HepG2 (cell line): ENCODE measurements around the gene SLC12A9. TPM values are rescaled to one million over a fixed set of nuclear protein-coding genes. Genes with fewer than 3 reads are reported as not detected.

Experiments used
- AKNA ChIP-seq: sonication (generic); formaldehyde crosslinking; IDR thresholded peaks from 2 replicates; pipeline ENCODE4 v1.4.0; 2020; ENCODE audit warnings: missing genetic modification reagents, borderline replicate concordance
- HOXA7 ChIP-seq: sonication (generic); formaldehyde crosslinking; IDR thresholded peaks from 2 replicates; pipeline ENCODE4 v1.8.1; 2022; ENCODE audit warnings: mild to moderate bottlenecking, missing genetic modification reagents, moderate library complexity
- KAT2B ChIP-seq: fragments of 150-350 bp; IDR thresholded peaks from 2 replicates; pipeline ENCODE4 v1.6.1; 2014; ENCODE audit warnings: low read depth, low read length, borderline replicate concordance
- MAFG ChIP-seq: sonication (generic); formaldehyde crosslinking; IDR thresholded peaks from 2 replicates; pipeline ENCODE4 v1.5.1; 2020; ENCODE audit warnings: mild to moderate bottlenecking, missing genetic modification reagents
- MTERF4 ChIP-seq: sonication (generic); formaldehyde crosslinking; IDR thresholded peaks from 2 replicates; pipeline ENCODE4 v1.8.0; 2023; ENCODE audit warnings: mild to moderate bottlenecking, missing genetic modification reagents
- PHF20 ChIP-seq: sonication (generic); formaldehyde crosslinking; IDR thresholded peaks from 2 replicates; pipeline ENCODE4 v1.5.0; 2020; ENCODE audit warnings: mild to moderate bottlenecking, missing genetic modification reagents
- PLRG1 ChIP-seq: fragments of 450-650 bp; conservative IDR thresholded peaks from 2 replicates; pipeline ENCODE4 v1.6.1; 2016
- RARA ChIP-seq: IDR thresholded peaks from 2 replicates; pipeline ENCODE4 v1.6.1; 2016; ENCODE audit warnings: missing genetic modification reagents, missing compliant biosample characterization
- SAP130 ChIP-seq: IDR thresholded peaks from 2 replicates; pipeline ENCODE4 v1.6.1; 2016; ENCODE audit warnings: low read depth
- SP1 ChIP-seq, 2 experiments: fragments of 450-650 bp in 1 of 2; sonication (generic) in 1 of 2; formaldehyde crosslinking in 1 of 2; IDR thresholded peaks; 2 replicates each; pipeline versions ENCODE4 v1.4.0 to v1.6.1; 2016 to 2020; ENCODE audit warnings: missing genetic modification reagents in 1 of 2
- TBX3 ChIP-seq: fragments of 450-650 bp; IDR thresholded peaks from 2 replicates; pipeline ENCODE4 v1.6.1; 2017; ENCODE audit warnings: antibody characterized with exemption, mild to moderate bottlenecking, inconsistent platforms, borderline replicate concordance
- U2AF2 ChIP-seq: fragments of 200-400 bp; formaldehyde crosslinking; IDR thresholded peaks from 2 replicates; pipeline ENCODE4 v1.6.1; 2017; ENCODE audit warnings: low read depth, mild to moderate bottlenecking, low read length
- ZKSCAN8 ChIP-seq: IDR thresholded peaks from 2 replicates; pipeline ENCODE4 v1.6.1; 2016; ENCODE audit warnings: borderline replicate concordance, missing genetic modification reagents, missing compliant biosample characterization
- ZNF232 ChIP-seq: sonication (generic); formaldehyde crosslinking; IDR thresholded peaks from 2 replicates; pipeline ENCODE4 v1.4.0; 2020; ENCODE audit warnings: missing genetic modification reagents, borderline replicate concordance
- ZNF33A ChIP-seq: sonication (generic); formaldehyde crosslinking; IDR thresholded peaks from 2 replicates; pipeline ENCODE4 v1.5.1; 2020; ENCODE audit warnings: missing genetic modification reagents, mild to moderate bottlenecking, moderate library complexity, borderline replicate concordance
- polyA plus RNA-seq, 8 experiments: library from polyadenylated mRNA; depleted of rRNA in 3 of 8; stranded (reverse) in 7 of 8; unstranded in 1 of 8; fragments of >200 nt; fragmentation: Illumina TruSeq in 4 of 8; extraction: Trizol in 4 of 8; gene quantifications; 2 replicates each; pipeline versions ENCODE4 v1.2.1 to v1.2.3, GENCODE V29; 2011 to 2016; ENCODE audit warnings: low read depth in 4 of 8, missing spikeins in 1 of 8, mixed read lengths in 1 of 8; ENCODE audit not compliant: insufficient read depth in 1 of 8
- total RNA-seq, 5 experiments: library from RNA; depleted of rRNA; stranded (reverse); fragments of >200 nt; fragmentation: Illumina TruSeq; extraction: Trizol; gene quantifications; 2 replicates each; pipeline ENCODE4 v1.2.3, GENCODE V29; 2016; ENCODE audit warnings: low read depth in 1 of 5
- TF ChIP-seq, protein P1 (sequence below): sonication (generic); formaldehyde crosslinking; IDR thresholded peaks from 2 replicates; pipeline ENCODE4 v1.8.0; 2022; ENCODE audit warnings: missing genetic modification reagents, mild to moderate bottlenecking, moderate library complexity, borderline replicate concordance

The SLC12A9 gene
- total and polyA plus RNA-seq, 2 of the 13 experiments (the other 11 are each of a cell fraction or from before 2014, with no cell fraction given) = 8.7 to 16.6 TPM

DNA sequence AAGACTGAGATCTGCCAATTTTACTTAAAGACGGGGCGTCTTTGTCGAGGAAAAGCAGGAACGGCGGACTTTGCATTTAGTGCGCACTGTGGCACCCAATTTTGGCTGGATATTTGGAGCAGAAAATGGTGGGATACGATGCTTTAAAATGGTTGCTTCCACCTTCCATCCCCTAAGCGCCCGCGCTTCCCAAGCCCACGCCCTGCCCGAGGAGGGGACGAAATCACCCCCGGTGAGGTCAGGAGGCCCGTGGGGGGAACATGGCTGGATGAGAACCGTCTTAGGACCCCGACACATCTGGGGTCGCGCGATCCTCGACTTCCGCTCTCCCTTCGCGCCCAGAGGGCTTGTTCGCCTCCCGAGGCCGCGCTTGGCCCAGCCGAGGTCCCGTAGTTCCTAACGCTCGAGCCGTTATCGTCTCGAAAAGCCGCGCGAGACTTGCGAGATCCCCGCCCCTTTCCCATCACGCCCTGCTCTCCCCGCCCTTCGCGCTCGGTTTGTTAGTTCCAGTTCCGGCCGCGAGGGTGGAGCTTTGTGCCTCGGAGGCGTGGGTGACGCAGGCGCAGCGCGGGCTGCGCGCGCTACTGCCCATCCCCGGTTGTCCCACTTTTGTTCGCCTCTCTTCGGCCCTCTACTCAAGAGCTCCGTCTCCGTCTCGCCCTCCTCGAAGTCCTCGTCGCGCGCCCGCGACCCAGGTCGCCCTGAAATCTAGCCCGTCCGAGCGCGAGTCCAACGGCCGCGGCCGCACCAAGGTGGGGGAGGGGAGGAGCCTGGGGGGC, 22.3 kb downstream of the SLC12A9 start, which contains the start of gene SRRT (continued):
- TF ChIP-seq, protein P1, sequence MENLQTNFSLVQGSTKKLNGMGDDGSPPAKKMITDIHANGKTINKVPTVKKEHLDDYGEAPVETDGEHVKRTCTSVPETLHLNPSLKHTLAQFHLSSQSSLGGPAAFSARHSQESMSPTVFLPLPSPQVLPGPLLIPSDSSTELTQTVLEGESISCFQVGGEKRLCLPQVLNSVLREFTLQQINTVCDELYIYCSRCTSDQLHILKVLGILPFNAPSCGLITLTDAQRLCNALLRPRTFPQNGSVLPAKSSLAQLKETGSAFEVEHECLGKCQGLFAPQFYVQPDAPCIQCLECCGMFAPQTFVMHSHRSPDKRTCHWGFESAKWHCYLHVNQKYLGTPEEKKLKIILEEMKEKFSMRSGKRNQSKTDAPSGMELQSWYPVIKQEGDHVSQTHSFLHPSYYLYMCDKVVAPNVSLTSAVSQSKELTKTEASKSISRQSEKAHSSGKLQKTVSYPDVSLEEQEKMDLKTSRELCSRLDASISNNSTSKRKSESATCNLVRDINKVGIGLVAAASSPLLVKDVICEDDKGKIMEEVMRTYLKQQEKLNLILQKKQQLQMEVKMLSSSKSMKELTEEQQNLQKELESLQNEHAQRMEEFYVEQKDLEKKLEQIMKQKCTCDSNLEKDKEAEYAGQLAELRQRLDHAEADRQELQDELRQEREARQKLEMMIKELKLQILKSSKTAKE (CRISPR knock-in tag) = no peak
- TF ChIP-seq ZKSCAN8 = peak; percentile 51; the same call in 1 of the 2 replicates
- no peak for TF ChIP-seq TBX3
- TF ChIP-seq KAT2B = no peak
- TF ChIP-seq PLRG1 = no peak
- TF ChIP-seq MTERF4 (CRISPR knock-in tag) = no peak
- TF ChIP-seq HOXA7 (CRISPR knock-in tag) = no peak
- peak; percentile 12; the same call in 1 of the 2 replicates for TF ChIP-seq ZNF232
- no peak for TF ChIP-seq AKNA (CRISPR knock-in tag)
- TF ChIP-seq U2AF2 = no peak
- TF ChIP-seq SAP130 = peak; percentile 85
- TF ChIP-seq RARA = no peak
- TF ChIP-seq MAFG (CRISPR knock-in tag) = no peak
- TF ChIP-seq ZNF33A (CRISPR knock-in tag) = no peak
- peak; percentile 97 for TF ChIP-seq PHF20 (CRISPR knock-in tag)
- 0 out of 2 replicates have a peak, but pooled peaks have one; percentile 32 for TF ChIP-seq SP1 (IDR thresholded peaks at IDR 0.05)
- TF ChIP-seq SP1 (CRISPR knock-in tag; IDR thresholded peaks at IDR 0.05) = peak; percentile 96
